H1 (cell line): ENCODE results near the gene ITIH6. TPM values are rescaled to one million over a fixed set of nuclear protein-coding genes. Genes with fewer than 3 reads are reported as not detected.
"Not testable (repeated sequence)": the region's sequence is repeated elsewhere in the genome, so short reads cannot be mapped to it uniquely, and the experiment has no call there.

Source experiments
- CTCF ChIA-PET: fragments of 300-600 bp; sonication (Branson Sonifier 250); formaldehyde crosslinking; loops from one replicate; lab custom pipeline; 2021; ENCODE audit not compliant: partially characterized antibody; lab: Charles Lee
- POLR2A ChIA-PET: fragments of 300-600 bp; sonication (Branson Sonifier 250); formaldehyde crosslinking; loops from one replicate; lab custom pipeline; 2021; ENCODE audit warnings: inconsistent platforms; ENCODE audit not compliant: partially characterized antibody; lab: Charles Lee
- DNase-seq, 2 experiments: peaks; one replicate each; pipeline versions ENCODE4 v3.0.0 to v3.0.0-alpha.2; 2010 to 2022; ENCODE audit warnings: low spot score in 2 of 2, low read depth in 1 of 2, mixed read lengths in 1 of 2
- FAIRE-seq: peaks from 2 replicates; lab custom pipeline; 2011; peaks lifted over from hg19 to GRCh38; lab: Jason Lieb, UNC
- H2AFZ ChIP-seq: 2 replicates; pipeline ENCODE4 v1.8.1; 2012; ENCODE audit warnings: low read length, inconsistent platforms
- H2AK5ac ChIP-seq: 2 replicates; pipeline ENCODE4 v1.6.1; 2013; ENCODE audit warnings: low read depth, low read length
- H2BK120ac ChIP-seq: replicated peaks from 2 replicates; pipeline ENCODE3; 2013; ENCODE audit warnings: low read depth, low read length, inconsistent platforms
- H2BK12ac ChIP-seq: 2 replicates; pipeline ENCODE4 v1.6.1; 2013; ENCODE audit warnings: low read depth, low read length
- H2BK15ac ChIP-seq: 2 replicates; pipeline ENCODE4 v1.6.1; 2013; ENCODE audit warnings: low read length
- H2BK20ac ChIP-seq: 2 replicates; pipeline ENCODE4 v1.6.1; 2013; ENCODE audit warnings: low read length
- H2BK5ac ChIP-seq: 2 replicates; pipeline ENCODE4 v1.6.1; 2013; ENCODE audit warnings: low read depth, low read length
- H3K14ac ChIP-seq: 2 replicates; pipeline ENCODE4 v1.6.1; 2013; ENCODE audit warnings: inconsistent platforms; ENCODE audit not compliant: insufficient read length
- H3K18ac ChIP-seq: 2 replicates; pipeline ENCODE4 v1.6.1; 2013; ENCODE audit warnings: low read length; ENCODE audit errors: extremely low read depth
- H3K23ac ChIP-seq: 2 replicates; pipeline ENCODE4 v1.6.1; 2013; ENCODE audit warnings: inconsistent platforms; ENCODE audit not compliant: insufficient read length
- H3K23me2 ChIP-seq: 2 replicates; pipeline ENCODE4 v1.6.1; 2013; ENCODE audit warnings: low read depth, low read length
- H3K27ac ChIP-seq: 2 replicates; pipeline ENCODE4 v1.6.1; 2011; ENCODE audit warnings: low read depth, low read length, inconsistent platforms
- H3K27me3 ChIP-seq, 4 experiments: replicated peaks in 1 of 4; 1 replicate in 1 of 4; 2 replicates in 3 of 4; pipeline versions ENCODE4 v1.6.1 to v1.8.1; 2011 to 2013; ENCODE audit warnings: low read length in 3 of 4, mild to moderate bottlenecking in 3 of 4, inconsistent platforms in 2 of 4, mixed read lengths in 2 of 4, moderate library complexity in 1 of 4; ENCODE audit not compliant: control insufficient read depth in 3 of 4, insufficient read depth in 3 of 4; ENCODE audit errors: extremely low read depth in 1 of 4
- H3K36me3 ChIP-seq, 4 experiments: 2 replicates each; pipeline versions ENCODE4 v1.6.1 to v1.8.1; 2011 to 2013; ENCODE audit warnings: mild to moderate bottlenecking in 4 of 4, low read length in 3 of 4, moderate library complexity in 2 of 4, control low read depth in 1 of 4, inconsistent platforms in 1 of 4; ENCODE audit not compliant: insufficient read depth in 4 of 4, control insufficient read depth in 2 of 4
- H3K4ac ChIP-seq: replicated peaks from 2 replicates; pipeline ENCODE3; 2013; ENCODE audit warnings: low read length, low read depth, mixed read lengths, inconsistent platforms; ENCODE audit not compliant: insufficient read length
- H3K4me1 ChIP-seq, 4 experiments: replicated peaks in 1 of 4; 1 replicate in 1 of 4; 2 replicates in 3 of 4; pipeline versions ENCODE4 v1.6.1 to v1.8.1; 2011 to 2013; ENCODE audit warnings: low read length in 3 of 4, inconsistent platforms in 2 of 4, mixed read lengths in 1 of 4; ENCODE audit not compliant: insufficient read depth in 4 of 4, control insufficient read depth in 3 of 4
- H3K4me2 ChIP-seq, 2 experiments: 2 replicates each; pipeline versions ENCODE4 v1.6.1 to v1.8.1; 2011 to 2013; ENCODE audit warnings: low read depth in 2 of 2, low read length in 2 of 2, control low read depth in 1 of 2, inconsistent platforms in 1 of 2, mild to moderate bottlenecking in 1 of 2; ENCODE audit not compliant: insufficient read depth in 1 of 2
- H3K4me3 ChIP-seq, 4 experiments: fragments of 200-600, 300-600 bp in 1 of 4; sonication (generic), shearing (Covaris generic), sonication (Bioruptor Twin) in 1 of 4; 2 replicates each; pipeline versions ENCODE4 v1.5.1 to v1.8.1; 2011 to 2016; ENCODE audit warnings: low read length in 4 of 4, low read depth in 3 of 4, control low read depth in 2 of 4, inconsistent platforms in 2 of 4, mild to moderate bottlenecking in 2 of 4, mixed read lengths in 1 of 4, moderate library complexity in 1 of 4; ENCODE audit not compliant: insufficient read depth in 2 of 4; ENCODE audit errors: extremely low read depth in 1 of 4
- H3K56ac ChIP-seq: replicated peaks from 2 replicates; pipeline ENCODE3; 2013; ENCODE audit warnings: low read depth, mild to moderate bottlenecking, mixed read lengths, low read length, inconsistent platforms; ENCODE audit not compliant: insufficient read length
- H3K79me1 ChIP-seq: 2 replicates; pipeline ENCODE4 v1.6.1; 2013; ENCODE audit warnings: low read depth, low read length, control low read depth
- H3K79me2 ChIP-seq, 2 experiments: 2 replicates each; pipeline versions ENCODE4 v1.6.1 to v1.8.1; 2012 to 2013; ENCODE audit warnings: low read length in 2 of 2, mild to moderate bottlenecking in 2 of 2, inconsistent platforms in 1 of 2; ENCODE audit not compliant: insufficient read depth in 2 of 2, control insufficient read depth in 1 of 2
- H3K9ac ChIP-seq, 4 experiments: replicated peaks in 1 of 4; 1 replicate in 1 of 4; 2 replicates in 3 of 4; pipeline versions ENCODE4 v1.6.1 to v1.8.1; 2011 to 2013; ENCODE audit warnings: low read depth in 3 of 4, low read length in 3 of 4, control low read depth in 2 of 4, mild to moderate bottlenecking in 2 of 4, moderate library complexity in 2 of 4, inconsistent platforms in 1 of 4; ENCODE audit errors: extremely low read depth in 1 of 4
- H3K9me3 ChIP-seq, 2 experiments: 2 replicates each; pipeline versions ENCODE4 v1.6.1 to v1.8.1; 2012 to 2013; ENCODE audit warnings: mild to moderate bottlenecking in 2 of 2, moderate library complexity in 2 of 2, control low read depth in 1 of 2, inconsistent platforms in 1 of 2, low read depth in 1 of 2, low read length in 1 of 2, mixed read lengths in 1 of 2; ENCODE audit not compliant: insufficient read depth in 2 of 2
- H4K20me1 ChIP-seq, 2 experiments: replicated peaks in 1 of 2; 2 replicates each; pipeline versions ENCODE3 to v1.8.1; 2011 to 2013; ENCODE audit warnings: inconsistent platforms in 2 of 2, low read length in 2 of 2, mild to moderate bottlenecking in 1 of 2; ENCODE audit not compliant: insufficient read depth in 2 of 2, control insufficient read depth in 1 of 2
- H4K5ac ChIP-seq: 2 replicates; pipeline ENCODE4 v1.6.1; 2013; ENCODE audit warnings: low read length, low read depth, mixed read lengths, inconsistent platforms; ENCODE audit not compliant: insufficient read length
- H4K8ac ChIP-seq: 2 replicates; pipeline ENCODE4 v1.8.0; 2013; ENCODE audit warnings: mild to moderate bottlenecking, moderate library complexity, low read length, inconsistent platforms; ENCODE audit not compliant: insufficient read depth; ENCODE audit errors: extremely low read depth
- H4K91ac ChIP-seq: replicated peaks from 2 replicates; pipeline ENCODE3; 2013; ENCODE audit warnings: low read length, mixed read lengths, inconsistent platforms; ENCODE audit not compliant: insufficient read length
- ASH2L ChIP-seq: fragments of 200-600, 300-600 bp; sonication (generic); IDR thresholded peaks from one replicate; pipeline ENCODE4 v1.7.1; 2017; ENCODE audit warnings: low read length
- RFX5 ChIP-seq: IDR thresholded peaks from 2 replicates; pipeline ENCODE4 v1.6.1; 2011; ENCODE audit warnings: low read depth, low read length, improper control_type of control experiment, borderline replicate concordance
- SP1 ChIP-seq: IDR thresholded peaks from 2 replicates; pipeline ENCODE4 v1.6.1; 2011; ENCODE audit warnings: low read depth, low read length
- WGBS, 2 experiments: shearing (Covaris generic) in 1 of 2; methylation state at CpG; one replicate each; pipeline versions ENCODE4 v1.1.6 to v1.1.7; 2013 to 2015; ENCODE audit warnings: low lambda C conversion rate in 2 of 2, mixed read lengths in 2 of 2, inconsistent platforms in 1 of 2, low coverage in 1 of 2, missing lambda C conversion rate in 1 of 2; ENCODE audit not compliant: insufficient replicate concordance in 2 of 2, insufficient coverage in 1 of 2, insufficient read length in 1 of 2; ENCODE audit errors: extremely low coverage in 1 of 2, missing lambda C conversion rate in 1 of 2; 5-methylcytosine and 5-hydroxymethylcytosine counted together
- polyA plus RNA-seq, 7 experiments: library from polyadenylated mRNA; depleted of rRNA in 3 of 7; stranded (reverse) in 5 of 7; unstranded in 2 of 7; fragments of >200 nt in 5 of 7; fragments of 200-250 nt in 2 of 7; gene quantifications; 1 replicate in 5 of 7; 2 replicates in 1 of 7; 4 replicates in 1 of 7; pipeline versions ENCODE4 v1.2.1 to v1.2.3, GENCODE V29; 2011 to 2013; ENCODE audit warnings: missing spikeins in 2 of 7, mixed read lengths in 2 of 7
- total RNA-seq: library from RNA; stranded (reverse); fragmentation: NEBNext Ultra II Directional; extraction: Animal tissue kit (Norgen Biotek cat#: 25700); gene quantifications from 2 replicates; pipeline ENCODE4 v1.2.1, GENCODE V29; 2021

Gene ITIH6
- total and polyA plus RNA-seq, 2 of the 8 experiments (the other 6 are each of a cell fraction or from before 2014, with no cell fraction given) = 0.02 TPM; not detected in 1

DNA sequence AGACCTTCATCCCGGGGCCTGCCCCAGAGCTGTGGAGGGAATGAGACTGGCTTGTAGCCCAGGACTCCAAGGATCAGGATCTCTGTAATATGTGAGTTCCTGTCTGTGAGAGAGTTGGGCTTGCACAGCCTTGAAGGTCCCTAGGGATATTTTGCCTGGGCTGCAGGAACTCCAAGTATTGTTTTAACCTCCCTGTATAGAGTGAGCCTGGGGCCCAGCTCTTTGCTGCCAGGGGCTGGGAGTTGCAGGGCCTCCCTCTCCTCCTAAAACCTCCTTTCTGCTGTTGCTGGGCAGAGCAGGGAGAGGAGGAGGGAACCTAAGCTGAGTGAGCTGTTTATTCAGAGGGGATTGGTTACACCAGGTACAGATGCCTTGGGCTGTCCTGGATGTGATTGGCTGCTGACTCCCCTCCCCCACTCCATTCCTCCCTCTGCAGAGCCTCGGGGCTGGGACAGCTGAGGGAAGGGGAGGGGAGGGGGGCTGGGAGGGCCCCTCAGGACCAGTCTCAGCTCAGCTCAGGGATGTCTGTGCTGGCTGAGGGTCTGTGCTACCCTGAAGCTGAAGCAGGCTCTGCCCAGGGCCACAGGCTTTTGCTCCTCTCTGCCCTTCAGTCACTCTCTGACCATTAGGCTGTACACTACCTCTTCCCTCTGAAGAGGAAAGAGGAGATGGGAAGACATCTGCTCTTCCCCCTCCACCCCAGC lies 23.5 kb downstream of the ITIH6 start:
- DNase-seq, H2BK120ac ChIP-seq, H3K79me1 ChIP-seq, H2BK12ac ChIP-seq, H3K56ac ChIP-seq, H3K4me3 ChIP-seq, H3K14ac ChIP-seq, H4K20me1 ChIP-seq, H4K91ac ChIP-seq, H3K23me2 ChIP-seq, H3K4ac ChIP-seq, H2BK5ac ChIP-seq, H3K79me2 ChIP-seq, H3K9me3 ChIP-seq, CTCF ChIA-PET, H2AFZ ChIP-seq, POLR2A ChIA-PET, H2AK5ac ChIP-seq, H3K27me3 ChIP-seq, H2BK20ac ChIP-seq, H2BK15ac ChIP-seq, H3K36me3 ChIP-seq, H4K8ac ChIP-seq, H3K23ac ChIP-seq: not testable (repeated sequence)
- peak overlapping the region; percentile 60 for H3K18ac ChIP-seq
- no CpG with 5 or more reads among the region's 2 CpGs for WGBS, 2 experiments
- peak overlapping the region; percentile 67; the same call in 1 of the 2 replicates for H3K27ac ChIP-seq
- H3K9ac ChIP-seq = peak overlapping the region in 1 of 4 experiments; percentile 22; a peak in 1 of 7 replicates
- peak; percentile 100 for FAIRE-seq
- H3K4me1 ChIP-seq = peaks cover 0 to 11% (median 4%) of the 10 kb centered on the region in 4 experiments; a peak in 4 of 7 replicates
- H4K5ac ChIP-seq = peak overlapping the region; percentile 34
- peak; percentile 18 for TF ChIP-seq ASH2L
- TF ChIP-seq SP1 = 0 out of 2 replicates have a peak, but pooled peaks have one; percentile 6
- TF ChIP-seq RFX5 = peak; percentile 69; the same call in 1 of the 2 replicates
- H3K4me2 ChIP-seq = peak overlapping the region in 1 of 2 experiments; percentile 21; a peak in 1 of 4 replicates
